ENCODE data around the gene JPT1.
"Not testable (repeated sequence)": the region's sequence is repeated elsewhere in the genome, so short reads cannot be mapped to it uniquely, and the experiment has no call there.

JPT1 gene

DNA sequence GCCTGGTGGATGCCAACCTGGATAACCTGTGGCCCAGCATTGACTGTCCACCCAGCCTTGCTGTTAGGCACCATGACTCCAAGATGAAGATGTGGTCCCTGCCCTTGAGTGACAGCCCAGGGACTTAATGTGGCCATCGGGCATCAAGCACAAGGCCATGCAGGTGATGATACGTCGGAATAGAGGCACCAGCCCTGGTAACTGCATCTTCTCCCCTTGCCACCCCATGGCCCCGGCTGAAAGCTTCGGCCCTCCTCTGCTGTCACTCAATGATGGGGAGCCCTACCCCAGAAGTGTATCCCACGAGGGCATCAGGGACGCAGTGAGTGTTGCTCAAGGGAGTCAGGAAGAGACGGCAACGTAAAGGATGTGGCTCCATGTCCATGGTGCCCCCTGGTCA is 24.7 kb downstream of the JPT1 start:
- DNase-seq, result no peak

DNA sequence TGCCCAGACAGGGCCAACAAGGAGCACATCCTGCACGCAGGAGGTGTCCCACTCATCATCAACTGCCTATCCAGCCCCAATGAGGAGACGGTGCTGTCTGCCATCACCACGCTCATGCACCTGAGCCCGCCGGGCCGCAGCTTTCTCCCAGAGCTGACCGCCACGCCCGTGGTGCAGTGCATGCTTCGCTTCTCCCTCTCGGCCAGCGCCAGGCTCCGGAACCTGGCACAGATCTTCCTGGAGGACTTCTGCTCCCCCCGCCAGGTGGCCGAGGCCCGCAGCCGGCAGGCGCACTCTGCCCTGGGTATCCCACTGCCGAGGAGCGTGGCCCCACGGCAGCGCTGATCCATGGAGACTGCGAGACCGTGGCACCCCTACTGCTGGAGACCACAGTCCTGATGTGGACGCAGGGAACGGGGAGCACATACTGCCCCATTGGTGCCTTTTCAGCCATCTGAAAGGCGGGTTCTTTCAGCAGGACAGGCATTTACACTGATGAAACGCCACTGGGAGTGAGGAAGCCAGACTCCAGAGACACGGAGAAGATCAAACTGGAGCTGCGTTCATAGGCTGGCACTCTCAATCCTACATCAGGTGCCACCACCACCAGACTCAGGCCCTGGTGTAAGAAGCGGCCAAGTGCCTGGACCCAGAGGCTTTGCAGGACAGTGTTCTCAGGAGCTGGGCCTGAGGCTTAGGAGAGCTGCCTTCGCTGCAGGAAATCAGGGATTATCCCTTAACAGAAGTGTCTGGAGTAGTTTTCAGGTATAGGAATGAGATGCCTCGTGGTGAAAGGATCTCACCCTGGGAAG is 25.4 kb downstream of the JPT1 start:
- no peak for DNase-seq

DNA sequence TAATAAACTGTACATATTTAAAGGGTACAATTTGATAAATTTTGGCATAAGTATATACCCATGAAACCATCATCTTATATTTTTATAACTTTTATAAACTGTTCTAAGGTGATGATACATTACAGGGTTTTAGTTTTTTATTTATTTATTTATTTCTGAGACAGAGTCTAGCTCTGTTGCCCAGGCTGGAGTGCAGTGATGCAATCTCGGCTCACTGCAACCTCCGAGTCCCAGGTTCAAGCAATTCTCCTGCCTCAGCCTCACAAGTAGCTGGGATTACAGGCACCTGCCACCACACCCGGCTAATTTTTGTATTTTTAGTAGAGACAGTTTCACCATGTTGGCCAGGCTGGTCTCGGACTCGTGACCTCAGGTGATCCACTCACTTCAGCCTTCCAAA is 26.4 kb downstream of the JPT1 start:
- not testable (repeated sequence) for DNase-seq

DNA sequence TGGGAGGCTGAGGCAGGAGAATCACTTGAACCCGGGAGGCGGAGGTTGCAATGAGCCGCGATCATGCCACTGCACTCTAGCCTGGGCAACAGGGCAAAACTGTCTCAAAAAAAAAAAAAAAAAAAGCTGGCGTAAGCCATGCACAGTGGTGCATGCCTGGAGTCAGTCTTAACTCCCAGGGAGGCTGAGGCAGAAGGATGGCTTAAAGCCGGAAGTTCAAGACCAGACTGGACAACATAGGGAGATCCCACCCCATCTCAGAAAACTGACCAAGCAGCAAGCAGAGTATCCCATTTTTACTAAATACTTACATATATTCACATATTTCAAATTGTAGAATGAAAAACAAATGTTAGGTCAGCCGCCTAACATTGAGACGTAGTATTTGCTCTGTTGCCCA is 27.4 kb downstream of the JPT1 start:
- no peak for DNase-seq

DNA sequence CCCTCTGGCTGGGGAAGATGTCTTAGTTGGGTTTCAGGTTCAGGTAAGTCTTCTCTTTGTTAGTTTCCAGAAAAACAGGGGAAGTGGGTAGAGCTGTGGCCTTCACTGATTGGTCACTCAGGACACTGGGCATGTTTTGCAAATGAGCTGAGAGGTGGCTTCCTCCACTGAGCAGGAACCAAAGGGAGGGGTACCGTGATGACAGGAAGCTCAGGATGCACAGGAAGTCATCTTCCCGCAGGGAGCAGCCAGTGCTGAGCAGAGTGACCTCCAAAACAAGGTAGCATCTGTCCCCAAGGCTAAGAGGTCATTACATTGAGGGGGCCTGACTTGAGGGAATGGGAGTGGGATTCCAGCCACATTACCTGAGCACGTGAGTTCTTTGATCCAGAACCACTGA is 28.3 kb downstream of the JPT1 start:
- no peak for DNase-seq

DNA sequence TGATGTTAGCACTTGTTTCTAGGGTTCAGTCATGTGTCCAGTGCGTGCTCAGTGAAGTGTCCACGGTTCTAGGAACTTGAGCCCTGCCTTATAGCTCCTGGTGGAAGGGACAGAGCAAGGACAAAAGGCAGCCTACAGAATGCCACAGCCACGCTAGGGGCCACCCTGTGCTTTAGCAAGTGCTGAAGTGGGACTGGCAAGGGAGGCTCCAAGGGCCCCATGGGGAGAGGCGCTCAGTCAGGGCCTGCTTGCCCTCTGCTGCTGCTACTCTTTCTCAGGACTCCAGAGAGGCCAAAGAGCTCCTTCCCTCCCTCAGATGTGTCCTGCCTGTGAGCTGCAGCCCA is 29.5 kb downstream of the JPT1 start:
- DNase-seq, result no peak

DNA sequence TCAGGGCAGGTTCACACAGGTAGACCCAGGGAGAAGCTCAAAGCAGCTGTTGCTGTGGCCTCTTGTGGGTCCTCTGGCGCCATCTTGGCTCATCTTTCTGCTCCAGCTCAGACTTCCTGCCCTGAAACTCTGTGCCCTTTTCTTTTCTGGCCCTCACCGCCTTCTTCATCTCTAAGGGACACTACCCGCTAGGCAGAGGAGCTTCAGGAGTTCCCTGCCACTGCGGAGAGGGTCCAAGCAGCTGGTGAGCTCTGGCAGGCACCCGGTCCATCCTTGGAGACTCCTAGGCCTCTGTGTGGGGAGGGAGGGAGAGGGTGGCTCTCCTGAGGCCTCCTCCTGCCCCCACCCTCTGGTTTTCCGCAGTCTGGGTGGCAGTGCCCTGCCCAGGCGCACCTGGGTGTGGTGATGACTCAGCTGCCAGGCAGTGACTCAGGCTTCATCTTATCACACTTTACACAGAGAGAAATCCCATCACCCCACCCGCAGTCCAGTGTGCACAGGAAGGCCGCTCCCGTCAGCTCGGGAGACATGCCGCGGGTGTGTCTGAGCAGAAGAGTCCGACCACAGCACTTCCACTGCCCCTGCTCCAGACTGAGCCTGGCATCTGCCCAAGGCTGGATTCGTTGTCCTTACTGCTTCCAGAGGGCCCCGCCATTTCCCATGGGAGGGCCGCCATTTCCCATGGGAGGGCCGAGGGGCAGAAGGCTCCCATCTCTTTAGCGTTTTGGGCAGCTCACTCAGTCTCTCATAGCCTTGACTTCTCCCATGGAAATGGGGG is 30.1 kb downstream of the JPT1 start:
- DNase-seq, result peak; percentile 84

DNA sequence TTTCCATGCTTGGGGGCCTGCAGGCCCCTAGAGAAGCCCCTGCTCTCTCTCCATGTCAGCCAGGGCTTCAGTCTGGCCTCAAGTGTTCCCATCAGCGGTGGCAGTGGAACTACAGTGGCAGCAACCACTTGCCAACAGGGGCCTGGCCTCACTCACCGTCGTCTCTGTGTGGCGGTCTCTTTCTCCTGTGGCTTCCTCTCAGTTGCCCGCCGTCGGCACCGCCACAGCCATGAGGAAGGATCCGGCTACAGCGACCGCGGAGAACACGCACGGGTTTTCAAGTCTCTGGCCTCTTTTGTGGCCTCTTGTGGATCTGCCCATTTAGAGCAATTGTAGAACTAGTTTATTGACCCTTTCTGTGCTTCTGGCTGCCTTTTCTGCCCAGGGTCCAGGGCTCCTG is 36.0 kb downstream of the JPT1 start:
- DNase-seq, result no peak

DNA sequence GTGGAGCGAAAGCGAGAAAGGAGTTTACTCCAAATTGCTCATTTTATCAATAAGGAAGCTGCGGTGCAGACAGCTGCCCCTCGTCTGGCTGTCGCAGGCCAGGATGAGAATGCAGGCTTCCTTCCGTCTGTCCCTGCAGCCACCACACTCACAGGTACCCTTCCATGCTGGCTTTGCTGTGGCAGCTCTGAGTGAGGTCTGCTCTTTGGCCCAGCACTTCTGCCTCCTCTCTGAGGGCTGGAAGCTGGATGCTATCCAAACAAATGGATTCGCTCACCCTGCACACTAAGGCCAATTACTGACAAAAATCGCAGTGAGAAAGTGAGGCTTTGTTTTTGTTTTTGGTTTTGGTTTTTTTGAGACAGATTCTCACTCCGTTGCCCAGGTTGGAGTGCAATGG is 37.6 kb downstream of the JPT1 start:
- no peak for DNase-seq

DNA sequence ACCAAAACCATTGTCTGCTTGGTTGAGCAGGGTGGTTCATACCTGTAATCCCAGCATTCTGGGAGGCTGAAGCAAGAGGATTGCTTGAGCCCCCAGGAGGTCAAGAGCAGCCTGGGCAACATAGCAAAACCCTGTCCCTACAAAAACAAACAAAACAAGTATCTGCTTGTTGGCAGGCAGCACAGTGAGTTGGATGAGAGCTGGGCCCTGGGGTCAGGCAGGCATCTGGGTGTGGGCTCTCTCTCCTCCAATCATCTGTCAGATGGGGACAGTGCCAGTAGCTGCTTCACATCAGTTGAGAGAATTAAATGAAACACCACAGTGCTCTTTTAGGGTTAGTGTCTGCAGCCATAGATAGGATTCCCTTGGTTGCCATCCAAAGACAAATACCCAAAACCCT is 38.8 kb downstream of the JPT1 start:
- DNase-seq, result no peak

DNA sequence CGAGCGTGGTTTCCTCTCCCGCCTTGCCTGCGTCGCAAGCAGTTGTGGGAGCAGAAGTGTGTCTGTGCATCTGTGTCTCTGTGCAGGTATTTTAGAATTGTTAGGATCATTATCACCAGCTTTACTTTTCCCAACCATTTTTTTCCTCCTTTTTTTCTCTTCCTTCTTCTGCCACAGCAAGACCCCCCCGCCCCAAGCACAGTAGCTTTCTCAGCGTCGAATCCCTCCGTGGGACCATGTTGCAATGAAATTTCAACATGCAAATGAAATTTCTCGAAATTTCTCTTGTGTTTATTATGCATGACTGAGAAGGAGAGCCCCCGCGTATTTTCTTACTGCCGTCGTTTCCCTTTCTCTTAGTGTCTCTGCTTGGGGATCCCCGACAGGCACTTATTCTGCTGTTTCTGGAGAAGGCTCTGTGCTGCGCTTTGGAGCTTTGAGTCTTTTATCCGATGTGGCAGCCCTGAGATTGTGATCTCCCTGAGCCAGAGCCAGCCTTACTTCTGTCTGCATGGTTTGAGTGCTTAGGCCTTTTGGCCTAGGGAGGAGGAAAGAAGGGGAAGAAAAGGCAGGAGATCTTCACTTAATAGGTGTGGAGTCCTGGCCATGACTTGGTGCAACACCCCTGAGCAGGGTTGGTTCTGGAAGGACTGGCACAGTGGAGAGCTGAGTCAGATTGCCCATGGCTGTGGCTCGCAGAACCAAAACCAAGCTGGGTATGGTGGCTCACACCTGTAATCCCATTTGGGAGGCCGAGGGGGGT is 39.6 kb downstream of the JPT1 start:
- no peak for DNase-seq

DNA sequence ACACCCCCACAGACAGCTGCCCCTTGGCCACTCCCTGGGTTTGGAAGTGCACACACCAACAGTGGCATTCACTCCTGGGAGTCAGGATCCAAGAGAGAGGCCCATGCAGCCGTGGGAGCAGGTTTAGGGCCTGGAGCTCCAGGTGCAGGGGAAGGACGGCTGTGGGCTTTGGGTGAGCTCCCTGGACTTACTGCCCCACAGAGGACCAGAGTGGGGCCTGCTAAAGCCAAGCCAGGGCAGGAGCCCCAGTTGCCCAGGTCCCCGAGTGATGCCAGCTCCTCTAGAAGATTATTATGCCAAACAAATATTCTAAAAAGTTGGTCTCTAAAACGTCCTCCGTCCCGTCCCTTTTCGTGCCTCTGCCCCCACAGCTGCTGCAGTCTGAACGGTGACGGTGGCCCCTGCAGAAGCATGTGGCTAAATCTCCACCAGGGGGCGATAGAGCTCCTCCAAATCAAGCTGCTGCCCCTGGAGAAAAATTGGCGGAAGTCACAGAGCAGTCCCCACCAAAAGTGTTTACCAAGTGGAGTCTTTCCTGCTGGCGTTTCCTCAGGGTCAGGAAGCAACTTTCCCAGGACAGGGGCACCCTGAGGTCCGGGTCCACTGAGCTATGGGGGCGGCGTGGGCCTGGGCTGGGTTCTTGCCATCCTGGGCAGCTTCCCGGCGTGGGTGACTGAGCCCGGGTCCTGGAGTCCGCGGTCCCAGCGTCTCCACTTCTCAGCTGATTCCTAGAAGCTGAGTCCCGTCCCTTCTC is 40.3 kb downstream of the JPT1 start:
- DNase-seq, result peak; percentile 57

DNA sequence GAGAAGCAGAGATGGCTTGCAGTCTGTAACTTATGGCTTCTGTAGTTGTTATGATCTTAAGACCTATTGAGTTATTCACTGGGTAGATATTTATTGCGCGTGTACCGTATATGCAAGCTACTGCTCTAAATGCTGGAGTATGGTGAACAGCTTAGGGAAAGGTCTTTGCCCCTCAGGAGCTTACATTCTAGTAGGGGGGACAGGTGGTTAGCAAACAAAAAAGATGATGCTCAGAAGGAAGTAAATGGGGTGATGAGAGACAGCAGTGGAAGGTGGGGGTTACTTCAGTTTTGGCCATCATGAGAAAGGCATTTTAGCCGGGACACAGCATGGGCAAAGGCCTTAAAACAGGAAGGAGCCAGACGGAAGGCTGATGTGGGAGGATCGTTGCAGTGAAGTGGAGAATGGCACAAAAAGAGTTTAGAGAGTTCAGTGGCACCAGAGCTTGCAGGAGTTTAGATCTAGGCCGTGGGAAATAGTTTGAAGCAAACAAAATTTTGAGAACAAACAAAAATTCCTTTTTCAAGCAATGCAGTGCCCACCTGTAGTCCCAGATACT is 42.5 kb downstream of the JPT1 start:
- DNase-seq, result no peak

DNA sequence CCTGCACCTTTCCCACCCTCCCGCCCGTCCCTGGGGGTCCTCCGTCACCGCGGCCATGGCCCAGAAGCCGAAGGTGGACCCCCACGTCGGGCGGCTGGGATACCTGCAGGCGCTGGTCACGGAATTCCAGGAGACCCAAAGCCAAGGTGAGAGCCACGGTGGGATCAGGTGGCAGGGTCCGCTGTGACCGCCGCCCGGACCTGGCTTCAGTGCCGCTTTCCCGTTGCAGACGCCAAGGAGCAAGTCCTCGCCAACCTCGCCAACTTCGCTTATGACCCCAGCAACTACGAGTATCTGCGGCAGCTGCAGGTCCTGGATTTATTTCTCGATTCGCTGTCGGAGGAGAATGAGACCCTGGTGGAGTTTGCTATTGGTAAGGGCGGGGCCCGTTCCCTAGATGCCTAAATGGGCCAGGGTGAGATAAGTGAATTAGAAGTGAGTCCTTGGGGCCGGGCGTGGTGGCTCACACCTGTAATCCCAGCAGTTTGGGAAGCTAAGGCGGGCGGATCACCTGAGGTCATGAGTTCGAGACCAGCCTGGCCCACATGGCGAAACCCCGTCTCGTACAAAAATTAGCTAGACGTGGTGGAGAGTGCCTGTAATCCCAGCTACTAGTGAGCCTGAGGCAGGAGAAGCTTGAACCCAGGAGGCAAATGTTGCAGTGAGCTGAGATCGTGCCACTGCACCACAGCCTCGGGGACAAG is 43.9 kb downstream of the JPT1 start:
- DNase-seq, result no peak

DNA sequence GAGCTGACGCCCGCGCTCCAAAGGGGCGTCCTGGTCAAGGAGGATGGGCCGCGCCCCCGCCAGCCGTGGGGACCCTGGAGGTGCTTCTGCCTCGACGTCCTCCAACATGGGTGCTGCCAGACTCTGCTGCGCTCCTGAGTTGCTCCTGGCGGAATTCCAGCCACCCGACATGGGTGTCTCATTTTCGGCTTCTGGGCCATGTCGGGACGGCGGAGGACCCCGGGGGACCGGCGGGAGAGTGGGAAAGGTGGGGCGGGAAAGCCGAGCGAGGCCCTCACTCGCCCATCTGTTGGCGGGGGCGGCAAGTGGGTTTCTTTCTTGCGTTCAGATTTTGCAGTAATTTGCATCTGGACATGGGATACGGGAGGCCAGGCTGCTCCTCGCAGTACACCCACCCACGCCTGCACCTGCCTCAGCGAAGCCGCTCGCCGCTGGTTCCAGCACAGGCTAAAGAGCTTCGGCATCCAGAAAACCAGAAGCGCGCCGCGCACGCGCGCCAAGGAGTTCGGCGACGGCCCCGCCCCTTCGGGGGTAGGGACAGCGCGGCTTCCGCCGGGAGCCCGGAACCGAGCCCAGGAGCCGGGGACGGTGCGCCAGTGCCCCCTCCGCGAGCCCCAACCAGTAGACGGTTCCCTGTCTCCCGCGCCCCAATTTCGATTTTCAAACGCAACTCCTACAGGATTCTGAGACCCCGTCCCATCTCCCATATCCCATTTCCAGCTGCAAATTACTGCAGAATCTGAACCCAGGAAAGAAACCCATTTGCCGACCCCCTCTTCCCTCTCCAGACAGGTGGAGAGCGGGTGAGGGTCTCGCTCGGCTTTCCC is 44.7 kb downstream of the JPT1 start, which contains the start of gene ARMC7:
ARMC7 (plus strand) TSS at position 563 of the 827 bp plus-strand sequence. CDS start 320 bp downstream, outside the sequence.
- DNase-seq, result peak; percentile 78

DNA sequence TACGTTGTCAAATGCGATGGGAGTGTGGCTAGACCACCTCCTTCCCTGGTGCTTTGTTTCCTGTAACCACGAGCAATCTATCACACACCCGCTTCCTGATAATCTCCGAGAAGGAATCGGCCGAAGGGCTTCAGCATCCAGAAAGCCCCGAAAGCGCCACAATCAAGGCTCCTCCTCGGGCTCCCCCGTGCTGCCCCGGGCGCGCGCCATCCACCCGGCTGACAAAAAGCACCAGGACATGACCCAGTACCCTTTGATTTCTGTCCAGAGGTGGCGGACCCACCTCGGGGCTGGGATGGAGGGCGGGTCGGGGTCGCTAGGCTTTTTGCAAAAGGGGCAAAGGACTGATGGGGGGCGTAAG is 45.3 kb downstream of the JPT1 start:
- DNase-seq, result no peak

DNA sequence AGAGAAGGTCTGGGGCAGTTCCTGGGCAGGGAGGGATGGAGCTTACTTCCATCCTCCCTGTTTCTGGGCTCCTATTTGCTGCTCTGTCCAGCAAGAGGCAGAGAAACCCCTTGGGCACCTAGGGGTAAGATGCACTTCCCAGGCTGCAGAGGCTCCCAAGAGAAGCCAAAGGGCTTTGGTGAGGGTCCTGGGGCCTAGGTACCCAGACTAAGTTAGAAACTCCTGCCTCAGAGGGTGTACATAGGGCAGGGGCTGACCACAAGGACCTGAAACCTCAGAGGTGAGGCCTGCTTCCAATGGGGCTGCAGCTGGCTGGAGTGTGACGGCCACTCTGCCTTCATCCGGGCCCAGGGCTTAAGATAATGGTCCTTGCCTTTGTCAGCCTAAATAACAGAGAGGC is 46.1 kb downstream of the JPT1 start:
- no peak for DNase-seq

DNA sequence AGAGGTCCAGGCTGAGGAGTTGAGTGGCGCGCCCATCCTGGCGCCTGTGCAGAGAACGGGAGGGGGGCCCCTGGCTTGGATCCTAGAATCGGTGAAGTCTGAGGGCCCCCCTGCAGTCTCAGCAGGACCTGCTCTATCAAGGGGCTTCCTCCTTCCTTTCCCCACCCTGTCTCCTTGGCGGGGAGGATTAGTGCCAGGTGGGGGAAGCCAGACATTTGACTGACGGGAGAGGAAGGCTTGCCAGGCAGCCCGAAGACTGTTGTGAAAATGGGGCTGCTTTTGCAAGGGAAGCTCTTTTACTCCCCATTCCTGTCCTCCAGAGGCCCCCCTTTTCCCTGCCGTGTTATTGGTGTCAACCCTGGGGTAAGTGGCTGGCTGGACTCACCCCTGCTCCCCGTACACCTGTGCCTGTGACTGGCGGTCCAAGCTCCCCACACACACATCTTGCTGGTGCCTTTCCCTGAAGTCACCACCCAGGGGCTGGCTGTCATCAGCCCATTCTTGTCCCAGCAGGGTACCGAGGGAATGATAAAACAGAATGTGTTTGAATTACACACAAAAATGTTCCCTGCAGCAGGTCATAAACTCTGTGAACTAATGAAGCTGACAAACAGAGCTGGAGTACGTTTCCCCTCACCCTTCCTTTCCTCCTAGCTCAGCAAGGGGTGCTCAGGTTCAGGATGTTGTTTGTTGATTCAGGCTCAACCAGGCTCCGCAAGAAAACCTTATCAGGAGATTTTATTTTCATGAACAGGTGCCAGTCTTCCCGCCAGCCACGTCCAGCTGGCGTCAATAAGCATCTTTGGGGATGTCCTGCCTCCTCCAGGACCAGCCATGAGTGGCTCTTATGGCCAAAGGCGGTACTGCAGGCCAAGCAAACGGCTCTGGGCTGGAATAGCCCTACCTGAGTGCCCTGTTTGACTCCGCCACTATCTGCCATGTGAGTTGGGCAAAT is 48.9 kb downstream of the JPT1 start:
- peak; percentile 55 for DNase-seq

DNA sequence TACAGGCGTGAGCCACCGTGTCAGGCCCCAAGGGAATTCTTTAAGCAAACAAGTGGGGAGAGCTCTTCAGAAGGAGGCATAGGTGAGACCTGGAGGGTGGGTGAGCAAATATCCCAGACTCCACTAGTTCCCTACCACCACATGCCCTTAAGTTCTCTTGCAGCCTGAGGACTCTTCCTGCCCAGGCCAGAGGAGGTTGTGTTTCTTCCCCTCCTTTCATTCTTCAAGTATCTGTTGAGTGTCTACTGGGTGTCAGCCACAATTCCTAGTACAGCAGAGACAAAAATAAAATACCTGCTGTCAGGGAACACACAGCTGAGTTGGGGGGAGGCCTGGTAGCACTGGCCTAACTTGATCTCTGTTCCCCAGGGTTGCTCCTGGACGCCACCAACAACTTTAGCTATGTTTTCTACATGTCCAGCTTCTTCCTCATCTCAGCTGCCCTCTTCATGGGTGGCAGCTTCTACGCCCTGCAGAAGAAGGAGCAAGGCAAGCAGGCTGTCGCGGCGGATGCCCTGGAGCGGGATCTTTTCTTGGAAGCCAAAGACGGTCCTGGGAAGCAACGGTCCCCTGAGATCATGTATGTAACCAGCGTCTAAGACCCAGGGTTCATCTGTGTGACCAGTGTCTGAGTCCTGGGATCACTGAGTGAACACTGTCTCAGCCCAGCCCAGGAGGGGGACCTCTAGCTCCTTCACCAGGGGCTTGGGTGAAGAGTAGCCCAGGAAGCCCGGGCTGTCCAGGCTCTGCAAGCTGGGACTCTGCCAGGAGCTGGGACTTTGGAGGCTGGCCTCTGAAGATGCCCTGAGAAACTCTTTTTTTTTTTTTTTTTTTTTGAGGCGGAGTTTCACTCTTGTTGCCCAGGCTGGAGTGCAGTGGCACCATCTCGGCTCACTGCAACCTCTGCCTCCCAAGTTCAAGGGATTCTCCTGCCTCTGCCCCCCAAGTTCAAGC is 50.4 kb downstream of the JPT1 start:
- no peak for DNase-seq
